HK-2 (cell line): ENCODE data around the gene NCBP2.

Source experiments
- DNase-seq: peaks from one replicate; pipeline ENCODE4 v3.0.0-alpha.2; 2018; ENCODE audit not compliant: unreplicated experiment

NCBP2 gene

GRCh38 chr3:196942226-196942914, at the start of gene NCBP2:
TSS of gene NCBP2 (minus strand) at chr3:196942528. CDS start at chr3:196942503, 25 bp downstream.
- peak; percentile 100 for DNase-seq

- no peak for DNase-seq
Measured at GRCh38 chr3:196991581-196992460, 49.5 kb upstream of the NCBP2 start.

GRCh38 chr3:196990601-196991007, 48.3 kb upstream of the NCBP2 start:
- no peak for DNase-seq

- DNase-seq: no peak
Measured at GRCh38 chr3:196989721-196990262, 47.5 kb upstream of the NCBP2 start.

GRCh38 chr3:196988241-196989029, 46.1 kb upstream of the NCBP2 start:
- no peak for DNase-seq

GRCh38 chr3:196987022-196987421, 44.7 kb upstream of the NCBP2 start:
- no peak for DNase-seq

DNA sequence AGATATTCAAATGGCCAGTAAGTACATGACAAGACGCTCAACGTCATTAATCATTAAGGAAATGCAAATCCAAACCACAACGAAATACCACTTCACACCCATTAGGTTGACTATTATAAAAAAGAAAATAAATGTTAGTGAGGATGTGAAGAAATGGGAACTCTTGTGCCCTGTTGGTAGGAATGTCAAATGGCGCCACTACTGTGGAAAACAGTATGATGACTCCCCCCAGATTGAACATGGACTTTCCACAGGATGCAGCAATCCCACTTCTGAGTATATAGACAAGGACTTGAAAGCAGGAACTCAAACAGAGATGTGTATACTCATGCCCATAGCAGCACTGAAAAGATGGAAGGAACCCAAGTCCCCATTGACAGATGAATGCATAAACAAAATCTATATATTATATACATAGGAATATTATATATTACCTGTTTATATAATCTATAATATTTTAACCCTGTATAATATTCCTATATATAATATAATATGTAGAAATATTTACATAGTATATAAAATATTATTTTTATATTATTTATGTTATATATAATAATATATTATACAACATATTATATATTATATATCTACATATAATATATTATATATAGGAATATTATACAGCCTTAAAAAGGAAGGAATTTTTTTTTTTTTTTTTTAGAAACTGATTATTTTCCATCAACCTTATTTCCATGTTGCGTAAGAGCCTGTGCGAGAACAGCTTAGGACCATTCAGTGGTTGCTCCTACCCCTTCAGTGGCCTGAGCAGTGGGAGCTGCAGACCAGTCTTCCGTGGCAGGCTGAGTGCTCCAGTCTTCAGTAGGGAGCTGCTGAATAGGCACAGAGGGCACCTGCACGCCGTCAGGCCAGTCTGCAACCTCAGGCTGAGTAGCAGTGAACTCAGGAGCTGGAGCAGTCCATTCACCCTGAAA, 43.9 kb upstream of the NCBP2 start:
- no peak for DNase-seq

DNA sequence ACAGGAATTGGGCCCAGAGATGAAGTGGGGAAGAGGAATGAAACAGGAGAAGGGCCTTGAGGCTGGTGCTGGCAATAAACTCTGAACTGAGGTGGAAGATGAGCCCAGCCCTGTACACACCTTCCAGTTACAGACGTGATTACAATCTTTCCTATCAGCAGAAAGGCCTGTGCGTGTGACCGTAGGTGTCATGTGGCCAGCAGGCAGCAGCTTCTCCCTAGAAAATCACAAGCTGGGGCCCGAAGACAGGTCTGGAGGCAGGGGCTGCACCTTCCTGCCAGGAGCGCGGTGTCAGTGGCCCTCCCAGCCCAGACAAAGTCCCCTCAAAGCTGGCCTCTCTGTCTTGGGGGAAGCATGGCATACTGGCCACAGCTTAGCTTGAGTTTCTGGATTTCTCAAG, 43.0 kb upstream of the NCBP2 start:
- DNase-seq: no peak

DNA sequence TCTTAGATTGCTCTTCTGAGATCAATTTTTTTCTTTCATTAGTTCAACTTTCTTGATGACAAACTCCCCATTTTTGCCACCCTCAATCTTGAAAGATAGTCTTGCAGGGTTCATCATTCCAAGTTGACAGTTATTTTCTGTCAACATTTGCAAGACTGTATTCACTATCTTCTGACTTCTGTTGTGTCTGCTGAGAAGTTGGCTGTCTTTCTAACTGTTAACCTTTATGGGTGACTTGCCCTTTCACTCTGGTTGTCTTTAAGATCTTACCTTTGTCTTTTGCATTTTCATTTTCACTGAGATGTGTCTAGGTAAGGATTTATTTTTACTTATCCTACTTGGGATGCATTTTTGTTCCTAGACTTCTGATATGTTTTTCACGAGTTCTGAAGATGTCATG, 40.9 kb upstream of the NCBP2 start:
- no peak for DNase-seq

DNA sequence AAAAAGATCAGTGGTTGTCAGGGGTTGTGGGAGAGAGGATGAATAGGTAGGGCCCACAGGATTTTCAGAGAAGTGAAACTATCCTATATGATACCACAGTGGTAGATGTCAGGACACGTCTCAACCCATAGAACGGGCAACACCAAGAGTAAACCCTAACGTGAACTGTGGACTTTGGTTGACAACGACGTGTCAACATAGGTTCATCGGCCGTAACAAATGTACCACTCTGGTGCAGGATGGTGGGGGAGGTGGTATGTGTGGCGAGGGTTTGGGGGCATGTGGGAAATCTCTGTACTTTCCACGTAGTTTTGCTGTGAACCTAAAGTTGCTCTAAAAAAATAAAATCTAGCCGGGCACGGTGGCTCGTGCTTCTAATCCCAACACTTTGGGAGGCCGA, 39.3 kb upstream of the NCBP2 start:
- DNase-seq: no peak

DNA sequence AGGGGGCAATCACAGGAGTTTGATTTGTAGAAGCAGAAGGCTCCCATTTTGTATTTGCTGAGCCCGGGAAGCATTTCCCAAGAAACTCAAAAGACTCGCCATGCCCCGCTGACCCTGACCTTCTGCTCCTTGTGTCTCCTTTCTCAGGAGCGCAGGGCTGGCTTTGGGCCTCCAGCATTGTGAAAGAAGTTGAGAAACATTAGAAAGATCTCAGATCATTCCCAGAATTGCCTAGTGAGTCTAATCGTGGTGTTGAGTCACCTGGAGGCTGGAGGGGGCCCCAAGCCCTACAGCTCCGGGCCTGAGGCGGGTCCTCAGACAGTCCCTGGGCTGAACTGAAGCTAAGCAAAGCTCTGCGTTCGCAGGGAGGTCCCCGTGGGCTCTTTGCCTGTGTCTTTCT, 37.2 kb upstream of the NCBP2 start:
- DNase-seq: no peak

- DNase-seq: no peak
Measured at GRCh38 chr3:196976941-196977340, 34.6 kb upstream of the NCBP2 start.

DNA sequence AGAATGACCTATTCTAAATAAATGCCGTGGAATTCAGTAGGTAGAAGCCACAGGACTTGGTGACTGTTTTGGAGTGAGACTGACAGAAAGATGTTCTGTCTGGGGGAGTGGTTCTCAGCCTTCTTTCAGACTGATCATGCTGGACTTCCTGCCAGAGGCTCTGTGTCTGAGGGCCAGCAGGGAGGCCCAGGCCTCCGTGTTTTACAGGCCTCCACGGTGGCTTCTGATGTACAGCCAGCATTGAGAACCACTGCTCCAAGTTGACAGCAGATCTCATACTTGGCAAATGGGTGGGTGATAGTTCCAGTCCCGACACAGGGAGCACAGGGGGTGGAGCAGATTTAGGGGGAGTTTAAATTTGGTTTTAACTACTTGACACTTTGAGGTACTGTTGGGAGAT, 33.0 kb upstream of the NCBP2 start:
- DNase-seq: no peak

- no peak for DNase-seq
Measured at GRCh38 chr3:196974661-196975060, 32.3 kb upstream of the NCBP2 start.

GRCh38 chr3:196971094-196971698, 28.9 kb upstream of the NCBP2 start:
- DNase-seq: no peak

- DNase-seq: no peak
Measured at GRCh38 chr3:196970547-196971093, 28.3 kb upstream of the NCBP2 start.

DNA sequence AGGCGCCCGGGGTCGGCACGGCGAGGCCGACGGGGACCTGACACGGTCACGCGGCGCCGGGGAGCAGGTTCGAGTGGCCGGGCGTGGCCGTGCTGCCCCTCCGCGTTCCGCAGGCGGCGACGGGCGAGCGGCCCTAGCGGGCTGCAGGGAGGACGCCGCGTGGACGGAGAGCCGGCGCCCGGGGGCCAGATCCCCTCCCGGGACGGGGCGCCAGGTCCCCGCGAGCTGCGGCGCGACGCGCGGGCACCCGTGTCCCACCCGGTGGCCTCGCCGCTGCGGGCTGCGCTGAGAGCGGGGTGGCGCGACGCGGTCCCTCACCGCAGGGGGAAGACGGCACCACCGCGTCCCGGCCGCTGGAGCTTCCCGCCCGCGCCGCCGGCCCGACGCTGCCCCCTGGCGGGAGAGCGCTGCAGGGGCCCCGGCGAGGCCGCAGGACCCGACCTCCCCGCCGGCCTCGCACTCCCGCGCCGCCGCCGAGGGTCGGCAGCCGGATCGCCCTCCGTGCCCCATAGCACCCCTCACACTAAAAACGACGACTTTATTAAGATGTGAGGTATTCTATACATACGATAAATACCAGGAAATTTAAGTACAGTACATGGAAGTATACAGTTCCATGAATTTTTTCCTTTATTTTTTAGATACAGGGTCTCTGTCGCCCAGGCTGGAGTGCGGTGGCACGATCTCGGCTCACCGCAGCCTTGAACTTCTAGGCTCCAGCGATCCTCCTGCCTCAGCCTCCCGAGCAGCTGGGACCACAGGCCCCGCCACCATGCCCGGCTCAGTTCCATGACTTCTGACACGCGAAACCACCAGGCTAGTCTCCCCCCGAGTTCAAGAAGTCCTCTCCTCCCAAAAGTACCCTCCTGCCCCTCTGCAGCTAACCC, 27.6 kb upstream of the NCBP2 start:
- DNase-seq: peak; percentile 74

- peak; percentile 60 for DNase-seq
Measured at GRCh38 chr3:196969134-196969659, 26.9 kb upstream of the NCBP2 start.
